Measurements from ENCODE around the gene ST6GALNAC4. TPM values are rescaled to one million over a fixed set of nuclear protein-coding genes. Genes with fewer than 3 reads are reported as not detected.

The ST6GALNAC4 gene, protein sequence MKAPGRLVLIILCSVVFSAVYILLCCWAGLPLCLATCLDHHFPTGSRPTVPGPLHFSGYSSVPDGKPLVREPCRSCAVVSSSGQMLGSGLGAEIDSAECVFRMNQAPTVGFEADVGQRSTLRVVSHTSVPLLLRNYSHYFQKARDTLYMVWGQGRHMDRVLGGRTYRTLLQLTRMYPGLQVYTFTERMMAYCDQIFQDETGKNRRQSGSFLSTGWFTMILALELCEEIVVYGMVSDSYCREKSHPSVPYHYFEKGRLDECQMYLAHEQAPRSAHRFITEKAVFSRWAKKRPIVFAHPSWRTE
- total RNA-seq = 10 to 100 TPM; 32.9 to 43.2 TPM
- 28.7 TPM for polyA plus RNA-seq

DNA sequence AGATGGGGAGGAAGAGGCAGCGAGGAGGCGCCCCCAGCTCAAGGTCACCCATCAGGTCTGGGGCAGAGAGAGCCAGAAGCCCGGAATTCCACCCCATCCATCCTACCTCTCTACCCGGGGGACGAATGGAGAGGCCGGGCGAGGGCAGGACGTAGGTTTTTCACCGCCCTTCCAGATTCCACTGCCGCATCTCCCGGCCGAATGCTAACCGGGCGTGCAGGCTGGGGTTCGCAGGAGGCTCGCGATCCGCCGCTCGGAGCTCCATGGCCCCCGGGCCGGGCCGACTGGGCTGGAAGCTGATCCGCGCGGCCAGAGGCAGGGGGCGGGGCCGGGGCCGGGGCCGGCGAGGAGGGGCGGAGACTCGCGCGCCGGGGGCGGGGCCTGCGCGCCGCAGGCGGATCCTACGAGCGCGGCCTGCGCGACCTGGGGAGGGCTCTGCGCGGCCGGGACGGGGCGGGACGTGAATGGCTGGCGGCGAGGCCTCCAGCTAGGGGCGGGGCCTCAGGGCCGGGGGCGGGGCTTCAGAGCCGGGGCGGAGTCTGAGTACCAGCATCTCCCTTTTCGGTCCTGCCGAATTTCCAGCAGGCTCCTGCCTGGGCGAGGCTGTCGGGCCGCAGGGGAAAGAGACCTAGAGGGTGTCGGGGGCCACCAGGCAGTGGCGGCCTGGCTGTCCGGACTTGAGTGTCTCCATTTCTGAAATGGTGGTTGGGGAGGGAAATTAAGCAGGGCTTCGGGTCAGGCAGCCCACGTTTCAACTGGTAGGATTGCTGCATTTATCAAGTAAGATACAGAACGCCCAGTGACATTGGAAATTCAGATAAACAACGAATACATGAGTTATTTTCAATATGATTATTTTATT is at the start of gene ST6GALNAC4:
Gene ST6GALNAC4 (minus strand): TSS at position 322 of the 862 bp plus-strand sequence. CDS start 622 bp downstream, outside the sequence.
- peaks cover 40 to 66% (median 45%) of the 10 kb centered on the region in 3 donors for H3K4me1 Mint-ChIP-seq
- H3K4me1 ChIP-seq (ENCODE audit: insufficient read depth, low read length) = peaks cover 52% of the 10 kb centered on the region
- no peaks in the 10 kb centered on the region for H3K9me3 ChIP-seq (ENCODE audit: low read length)
- peaks cover 0 to 27% (median 0%) of the 10 kb centered on the region in 3 donors for H3K36me3 Mint-ChIP-seq
- DNase-seq = peak; percentile 89 to 96 (median 94)
- ChIA-PET CTCF (interaction anchor here (0.6 to 4.4 kb wide), 10 partner anchors 11 to 332 kb away, joined by 3 to 25 read pairs (median 6); partner anchors contain the start of gene TOR2A), POLR2A (interaction anchor here (0.5 to 3.3 kb wide), 13 partner anchors 11 to 146 kb away, joined by 3 to 14 read pairs (median 4); partner anchors contain the start of gene CDK9)
- no peaks in the 10 kb centered on the region for H3K36me3 ChIP-seq (ENCODE audit: insufficient read depth, low read length)
- peak within 1 kb of the TSS; percentile 82 to 94 (median 89) for H3K4me3 Mint-ChIP-seq
- no peaks in the 10 kb centered on the region for H3K27me3 ChIP-seq (ENCODE audit: insufficient read depth, low read length, poor library complexity, severe bottlenecking)
- H3K9me3 Mint-ChIP-seq = no peaks in the 10 kb centered on the region
- H3K4me3 ChIP-seq (ENCODE audit: low read length) = peak within 1 kb of the TSS; percentile 94
- peaks cover 0 to 7% of the 10 kb centered on the region in 2 donors for H3K27me3 Mint-ChIP-seq
- peak within 1 kb of the TSS; percentile 53 to 95 (median 93) for H3K27ac Mint-ChIP-seq
- peak within 1 kb of the TSS; percentile 81 for H3K27ac ChIP-seq (ENCODE audit: low read depth, low read length)

DNA sequence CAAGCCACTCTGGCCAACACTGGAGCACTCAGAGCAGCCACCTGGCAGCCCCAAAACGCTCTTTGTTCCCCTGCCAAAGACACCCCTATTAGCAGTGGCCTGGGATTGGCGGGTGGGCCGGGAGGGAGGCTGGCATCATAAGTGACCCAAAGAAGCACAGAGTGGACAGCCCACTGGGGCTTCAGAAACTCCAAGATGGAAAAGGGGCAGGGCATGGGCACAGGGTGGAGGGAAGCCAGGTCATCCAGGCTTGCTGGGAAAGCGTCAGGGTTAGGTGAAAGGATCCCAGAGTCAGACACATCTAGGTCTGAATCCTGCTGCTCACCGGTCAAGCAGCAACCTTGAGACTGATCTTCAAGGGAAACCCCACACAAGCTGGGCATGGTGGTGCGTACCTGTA is 49.1 kb upstream of the ST6GALNAC4 start:
- peak overlapping the region in 5 of 7 donors; percentile 36 to 86 (median 70) for H3K4me3 Mint-ChIP-seq

DNA sequence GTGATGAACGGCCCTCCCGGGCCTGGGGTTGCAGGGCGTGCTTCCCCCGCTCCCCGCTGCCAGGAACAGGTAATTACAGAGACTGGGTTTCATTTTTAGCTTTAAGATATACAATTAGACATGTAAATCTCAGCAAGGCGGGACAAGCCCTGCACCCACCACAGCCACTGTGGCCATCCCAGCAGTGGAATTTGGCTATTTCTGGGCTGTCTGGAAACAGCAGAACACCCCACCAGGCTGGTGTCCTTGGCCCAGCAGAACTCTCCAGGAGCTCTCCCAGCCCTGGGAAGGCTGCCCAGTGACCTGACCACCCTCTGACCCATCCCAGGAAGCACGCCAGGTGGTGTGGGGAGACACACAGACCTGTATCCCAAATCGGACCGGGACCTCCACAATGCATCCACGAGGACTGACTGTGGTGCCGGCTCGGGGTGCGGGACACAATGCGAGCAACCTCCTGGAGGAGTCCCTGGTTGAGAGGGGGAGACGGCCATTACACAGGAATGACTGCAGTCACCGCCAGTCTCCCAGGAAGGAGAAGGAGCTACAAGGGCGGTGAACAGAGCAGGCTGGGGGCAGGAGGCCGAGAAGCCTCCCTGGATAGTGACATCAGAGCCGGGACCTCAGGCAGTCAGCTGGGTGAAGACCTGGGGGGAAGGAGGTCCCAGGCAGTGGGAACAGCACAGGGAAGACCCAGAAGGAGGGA is 46.7 kb upstream of the ST6GALNAC4 start:
- H3K4me3 Mint-ChIP-seq = peak overlapping the region in 6 of 7 donors; percentile 20 to 87 (median 42)
- no peaks in the 10 kb centered on the region for H3K9me3 ChIP-seq (ENCODE audit: low read length)
- H3K4me1 Mint-ChIP-seq = peaks cover 92 to 99% (median 98%) of the 10 kb centered on the region in 3 donors
- CTCF ChIA-PET = interaction anchor here (27.7 kb wide), 1 partner anchor 68 kb away, joined by 485 read pairs; no protein-coding TSS in a partner anchor
- no peaks in the 10 kb centered on the region for H3K9me3 Mint-ChIP-seq
- POLR2A ChIA-PET = interaction anchor here (0.5 to 1.0 kb wide), 3 partner anchors 14 to 47 kb away, joined by 3 to 5 read pairs (median 4); no protein-coding TSS in a partner anchor
- H3K4me3 ChIP-seq (ENCODE audit: low read length) = peak overlapping the region; percentile 3
- no peaks in the 10 kb centered on the region for H3K36me3 ChIP-seq (ENCODE audit: insufficient read depth, low read length)
- H3K27ac ChIP-seq (ENCODE audit: low read depth, low read length) = no peak overlapping the region
- H3K27me3 Mint-ChIP-seq = no peaks in the 10 kb centered on the region
- peaks cover 0 to 77% (median 5%) of the 10 kb centered on the region in 3 donors for H3K36me3 Mint-ChIP-seq
- H3K27me3 ChIP-seq (ENCODE audit: insufficient read depth, low read length, poor library complexity, severe bottlenecking) = no peaks in the 10 kb centered on the region
- H3K4me1 ChIP-seq (ENCODE audit: insufficient read depth, low read length) = peaks cover 100% of the 10 kb centered on the region
- H3K27ac Mint-ChIP-seq = peak overlapping the region; percentile 56 to 90 (median 80)
- DNase-seq = no peak

More for the DNA sequence above, 49.1 kb upstream of the ST6GALNAC4 start:
- no peaks in the 10 kb centered on the region for H3K27me3 ChIP-seq (ENCODE audit: insufficient read depth, low read length, poor library complexity, severe bottlenecking)
- H3K4me1 ChIP-seq (ENCODE audit: insufficient read depth, low read length) = peaks cover 100% of the 10 kb centered on the region
- Mint-ChIP-seq H3K4me1 (peaks cover 94 to 99% (median 98%) of the 10 kb centered on the region in 3 donors), H3K9me3 (no peaks in the 10 kb centered on the region), H3K27me3 (no peaks in the 10 kb centered on the region), H3K36me3 (peaks cover 0 to 77% (median 5%) of the 10 kb centered on the region in 3 donors), H3K27ac (peak overlapping the region in 5 of 8 donors; percentile 72 to 96 (median 85))
- H3K36me3 ChIP-seq (ENCODE audit: insufficient read depth, low read length) = no peaks in the 10 kb centered on the region
- DNase-seq = no peak
- ChIA-PET CTCF (interaction anchor here (1.1 to 27.7 kb wide), 3 partner anchors 22 to 104 kb away, joined by 3 to 485 read pairs (median 5); no protein-coding TSS in a partner anchor), POLR2A (interaction anchor here (0.7 to 1.2 kb wide), 2 partner anchors 10 kb away, joined by 3 to 5 read pairs; no protein-coding TSS in a partner anchor)
- H3K27ac ChIP-seq (ENCODE audit: low read depth, low read length) = peak overlapping the region; percentile 27
- peak overlapping the region; percentile 51 for H3K4me3 ChIP-seq (ENCODE audit: low read length)
- no peaks in the 10 kb centered on the region for H3K9me3 ChIP-seq (ENCODE audit: low read length)

DNA sequence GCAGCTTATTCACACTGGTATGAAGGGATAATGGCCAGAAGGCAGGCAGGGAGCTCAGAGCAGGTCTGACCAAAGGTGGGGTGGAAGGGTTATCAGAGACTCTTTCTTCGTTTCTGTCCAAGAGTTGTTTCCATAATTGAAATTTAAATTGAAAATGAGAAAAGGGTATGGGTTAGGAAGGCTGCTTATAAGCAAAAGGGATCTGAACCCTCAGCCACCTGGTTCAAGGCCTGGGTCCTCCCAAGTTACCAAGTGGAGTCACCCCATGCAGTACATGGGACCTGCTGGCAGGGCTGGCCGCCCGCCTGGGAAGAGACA is 46.2 kb upstream of the ST6GALNAC4 start:
- Histone ChIP-seq H3K4me3 (ENCODE audit: low read length) (peak overlapping the region; percentile 3), H3K9me3 (ENCODE audit: low read length) (no peaks in the 10 kb centered on the region), H3K27ac (ENCODE audit: low read depth, low read length) (no peak overlapping the region), H3K36me3 (ENCODE audit: insufficient read depth, low read length) (no peaks in the 10 kb centered on the region), H3K4me1 (ENCODE audit: insufficient read depth, low read length) (peaks cover 100% of the 10 kb centered on the region), H3K27me3 (ENCODE audit: insufficient read depth, low read length, poor library complexity, severe bottlenecking) (no peaks in the 10 kb centered on the region)
- H3K4me3 Mint-ChIP-seq = peak overlapping the region in 6 of 7 donors; percentile 15 to 87 (median 42)
- H3K36me3 Mint-ChIP-seq = peaks cover 0 to 74% (median 5%) of the 10 kb centered on the region in 3 donors
- H3K9me3 Mint-ChIP-seq = no peaks in the 10 kb centered on the region
- peaks cover 90 to 98% (median 98%) of the 10 kb centered on the region in 3 donors for H3K4me1 Mint-ChIP-seq
- H3K27ac Mint-ChIP-seq = peak overlapping the region; percentile 52 to 94 (median 80)
- no peak for DNase-seq
- H3K27me3 Mint-ChIP-seq = no peaks in the 10 kb centered on the region
- POLR2A ChIA-PET = interaction anchor here (0.5 to 1.0 kb wide), 2 partner anchors 13 to 47 kb away, joined by 3 to 5 read pairs; no protein-coding TSS in a partner anchor
- CTCF ChIA-PET = interaction anchor here (1.2 to 27.7 kb wide), 2 partner anchors 68 to 154 kb away, joined by 4 to 485 read pairs; no protein-coding TSS in a partner anchor

DNA sequence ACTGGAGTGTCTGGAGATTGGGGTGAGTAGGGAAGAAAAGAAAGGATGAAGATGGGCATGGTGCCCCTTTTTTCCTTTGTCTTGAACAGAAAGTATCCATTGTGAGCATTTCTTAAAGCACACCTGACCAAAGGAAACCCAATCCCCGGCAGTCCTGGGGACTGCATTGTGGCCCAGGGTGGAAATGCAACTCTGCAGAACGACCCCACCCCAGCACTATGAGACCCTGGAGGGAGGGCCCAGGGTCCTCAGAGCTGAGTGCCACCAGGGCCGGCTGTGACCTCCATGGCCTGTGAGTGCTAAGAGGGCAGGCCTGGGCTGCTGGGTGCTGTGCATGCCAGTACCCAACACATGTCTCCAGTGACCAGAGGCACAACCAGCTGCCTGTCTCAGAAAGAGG is 45.4 kb upstream of the ST6GALNAC4 start:
- Mint-ChIP-seq H3K4me3 (peak overlapping the region in 5 of 7 donors; percentile 13 to 76 (median 45)), H3K27me3 (no peaks in the 10 kb centered on the region), H3K36me3 (peaks cover 0 to 73% (median 7%) of the 10 kb centered on the region in 3 donors), H3K27ac (peak overlapping the region; percentile 52 to 94 (median 80)), H3K4me1 (peaks cover 89 to 98% (median 97%) of the 10 kb centered on the region in 3 donors), H3K9me3 (no peaks in the 10 kb centered on the region)
- H3K9me3 ChIP-seq (ENCODE audit: low read length) = no peaks in the 10 kb centered on the region
- POLR2A ChIA-PET = interaction anchor here (1.0 kb wide), 2 partner anchors 12 to 14 kb away, joined by 3 read pairs; no protein-coding TSS in a partner anchor
- H3K4me3 ChIP-seq (ENCODE audit: low read length) = no peak overlapping the region
- no peak overlapping the region for H3K27ac ChIP-seq (ENCODE audit: low read depth, low read length)
- CTCF ChIA-PET = interaction anchor here (1.2 to 27.7 kb wide), 3 partner anchors 18 to 155 kb away, joined by 4 to 485 read pairs (median 8); no protein-coding TSS in a partner anchor
- H3K4me1 ChIP-seq (ENCODE audit: insufficient read depth, low read length) = peaks cover 100% of the 10 kb centered on the region
- no peaks in the 10 kb centered on the region for H3K27me3 ChIP-seq (ENCODE audit: insufficient read depth, low read length, poor library complexity, severe bottlenecking)
- DNase-seq = no peak
- no peaks in the 10 kb centered on the region for H3K36me3 ChIP-seq (ENCODE audit: insufficient read depth, low read length)

DNA sequence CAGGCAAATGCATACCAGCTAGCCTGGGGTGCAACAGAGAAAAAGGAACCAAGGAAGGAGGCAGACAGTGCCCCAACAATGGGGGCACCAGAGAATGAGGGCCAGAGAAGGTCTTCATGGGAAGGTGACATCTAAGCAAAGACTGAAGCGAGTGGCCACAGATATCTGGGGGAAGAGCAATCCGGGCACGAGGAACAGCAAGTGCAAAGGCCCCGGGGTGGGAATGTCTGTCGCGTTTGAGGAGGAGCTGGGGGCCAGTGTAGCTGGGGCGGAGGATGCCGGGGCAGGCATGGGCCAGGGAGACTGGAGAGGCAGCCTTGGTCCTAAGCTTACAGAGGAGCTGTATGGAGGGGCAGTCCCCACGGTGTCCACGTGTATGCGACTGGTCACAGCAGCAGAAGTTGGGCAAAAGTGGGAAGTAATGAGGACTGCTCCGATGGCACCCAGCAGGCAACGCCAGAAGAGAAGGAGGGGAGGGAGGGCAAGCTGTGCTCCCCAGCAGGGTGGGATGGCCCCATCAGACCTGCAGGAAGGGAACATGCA is 44.8 kb upstream of the ST6GALNAC4 start:
- no peaks in the 10 kb centered on the region for H3K36me3 ChIP-seq (ENCODE audit: insufficient read depth, low read length)
- Mint-ChIP-seq H3K9me3 (no peaks in the 10 kb centered on the region), H3K4me1 (peaks cover 89 to 98% (median 97%) of the 10 kb centered on the region in 3 donors), H3K4me3 (peak overlapping the region; percentile 6 to 76 (median 38)), H3K27ac (peak overlapping the region; percentile 52 to 94 (median 82)), H3K36me3 (peaks cover 0 to 71% (median 7%) of the 10 kb centered on the region in 3 donors), H3K27me3 (no peaks in the 10 kb centered on the region)
- no peak overlapping the region for H3K4me3 ChIP-seq (ENCODE audit: low read length)
- DNase-seq = no peak
- ChIA-PET CTCF (interaction anchor here (1.2 to 27.7 kb wide), 3 partner anchors 13 to 70 kb away, joined by 4 to 485 read pairs (median 8); no protein-coding TSS in a partner anchor), POLR2A (interaction anchor here (1.0 kb wide), 1 partner anchor 15 kb away, joined by 3 read pairs; no protein-coding TSS in a partner anchor)
- no peaks in the 10 kb centered on the region for H3K9me3 ChIP-seq (ENCODE audit: low read length)
- H3K27ac ChIP-seq (ENCODE audit: low read depth, low read length) = no peak overlapping the region
- peaks cover 100% of the 10 kb centered on the region for H3K4me1 ChIP-seq (ENCODE audit: insufficient read depth, low read length)
- H3K27me3 ChIP-seq (ENCODE audit: insufficient read depth, low read length, poor library complexity, severe bottlenecking) = no peaks in the 10 kb centered on the region
